GM19324 (cell line): ENCODE results near the gene PPP2R2B.
A peak's percentile ranks its signal among the peaks of the same experiment; 100 is the strongest.
"Not testable (repeated sequence)": the region's sequence is repeated elsewhere in the genome, so short reads cannot be mapped to it uniquely, and the experiment has no call there.

Experiments used
- ATAC-seq: cut with Tn5 transposase; IDR thresholded peaks from one replicate; pipeline ENCODE4 v1.9.1; 2021; ENCODE audit warnings: mild to moderate bottlenecking, moderate library complexity; ENCODE audit not compliant: unreplicated experiment, low FRiP score

The PPP2R2B gene

DNA sequence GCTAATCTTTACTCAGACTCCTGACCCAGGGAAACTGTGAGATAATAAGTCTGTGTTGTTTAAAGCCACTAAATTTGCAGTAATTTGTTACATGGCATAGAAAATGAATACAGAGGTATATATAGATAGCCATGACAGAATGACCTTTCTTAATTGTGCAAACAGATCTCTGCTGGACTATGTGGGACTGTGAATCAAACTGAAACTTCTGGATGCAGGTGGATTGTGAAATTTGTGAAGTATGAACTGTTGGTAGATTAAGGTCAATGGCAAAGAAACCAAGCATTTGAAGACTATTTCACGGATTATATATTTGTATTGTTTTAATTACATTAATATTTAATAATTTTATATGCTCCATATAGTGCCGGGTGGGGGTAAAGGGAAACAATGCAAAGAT, 310.4 kb downstream of the PPP2R2B start:
- ATAC-seq, result no peak

DNA sequence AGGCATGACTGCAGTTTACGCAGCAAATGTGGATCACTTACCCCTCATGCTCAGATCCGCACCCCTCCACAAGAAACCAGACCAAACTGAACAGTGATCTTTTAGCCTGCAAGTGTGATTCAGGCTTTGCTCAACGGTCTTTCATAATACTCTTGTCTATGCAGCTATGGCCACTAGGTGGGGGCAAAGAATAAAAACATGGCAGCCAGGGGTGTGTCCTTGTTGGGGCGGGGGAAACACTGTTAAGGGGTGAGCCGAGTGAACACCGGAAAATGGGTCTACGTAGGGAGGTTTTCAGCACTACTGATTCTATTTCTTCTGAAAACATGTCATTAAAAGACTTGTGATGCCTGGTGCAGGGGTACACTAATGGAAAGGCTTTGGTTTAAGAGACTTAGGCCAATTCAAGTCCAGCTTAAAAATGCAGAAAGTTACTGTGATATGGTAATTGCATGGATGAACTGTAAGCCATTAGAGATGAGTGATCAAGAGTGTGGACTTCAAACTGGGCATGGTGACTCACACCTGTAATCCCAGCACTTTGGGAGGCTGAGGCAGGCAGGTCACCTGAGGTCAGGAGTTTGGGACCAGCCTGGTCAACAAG, 312.7 kb downstream of the PPP2R2B start:
- ATAC-seq, result peak; percentile 97

- no peak for ATAC-seq
Observed at GRCh38 chr5:146564007-146564762, 314.4 kb downstream of the PPP2R2B start.

- ATAC-seq, result no peak
Observed at GRCh38 chr5:146562461-146562860, 316.1 kb downstream of the PPP2R2B start.

DNA sequence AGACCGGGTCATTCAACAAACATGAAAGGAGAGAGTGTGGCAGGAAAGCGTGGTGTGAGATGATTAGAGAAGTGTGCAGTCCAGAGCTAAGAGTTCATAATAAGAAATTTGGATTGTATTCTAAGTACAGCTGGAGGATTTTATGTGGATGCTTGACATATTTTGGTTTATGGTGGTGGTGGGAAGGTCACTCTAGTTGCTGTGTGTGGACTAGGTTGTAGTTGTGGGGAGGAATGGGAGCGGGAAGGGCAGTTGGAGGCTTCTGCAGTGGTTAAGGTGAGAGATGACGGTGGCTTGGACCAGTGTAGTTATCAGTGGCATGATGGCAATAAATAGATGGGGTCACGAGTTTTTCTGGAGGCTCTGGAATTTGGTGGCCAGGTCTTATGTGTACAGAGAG, 316.8 kb downstream of the PPP2R2B start:
- ATAC-seq, result no peak

GRCh38 chr5:146560205-146560812, 318.2 kb downstream of the PPP2R2B start:
- no peak for ATAC-seq

GRCh38 chr5:146556884-146557283, 321.7 kb downstream of the PPP2R2B start:
- not testable (repeated sequence) for ATAC-seq

- ATAC-seq, result no peak
Observed at GRCh38 chr5:146553446-146553845, 325.1 kb downstream of the PPP2R2B start.

DNA sequence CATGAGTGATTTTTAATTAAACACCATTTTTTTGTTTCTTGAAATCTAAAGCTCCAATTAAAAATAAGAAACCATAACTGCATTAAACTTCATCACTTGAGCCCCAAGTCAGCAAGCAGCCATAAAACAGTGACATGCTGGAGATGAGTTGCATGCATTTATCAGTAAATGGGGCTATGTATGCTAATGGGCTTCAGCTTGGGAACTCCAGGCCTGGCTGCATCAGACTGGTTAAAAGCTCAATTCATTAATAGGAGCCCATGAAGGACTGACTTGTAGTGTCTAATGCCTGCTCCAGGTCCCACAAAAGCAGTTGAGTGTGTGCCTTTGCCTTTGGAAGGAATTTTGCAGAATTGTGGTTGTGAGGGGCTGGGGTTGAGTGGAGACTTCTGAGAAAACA, 328.9 kb downstream of the PPP2R2B start:
- ATAC-seq, result no peak

DNA sequence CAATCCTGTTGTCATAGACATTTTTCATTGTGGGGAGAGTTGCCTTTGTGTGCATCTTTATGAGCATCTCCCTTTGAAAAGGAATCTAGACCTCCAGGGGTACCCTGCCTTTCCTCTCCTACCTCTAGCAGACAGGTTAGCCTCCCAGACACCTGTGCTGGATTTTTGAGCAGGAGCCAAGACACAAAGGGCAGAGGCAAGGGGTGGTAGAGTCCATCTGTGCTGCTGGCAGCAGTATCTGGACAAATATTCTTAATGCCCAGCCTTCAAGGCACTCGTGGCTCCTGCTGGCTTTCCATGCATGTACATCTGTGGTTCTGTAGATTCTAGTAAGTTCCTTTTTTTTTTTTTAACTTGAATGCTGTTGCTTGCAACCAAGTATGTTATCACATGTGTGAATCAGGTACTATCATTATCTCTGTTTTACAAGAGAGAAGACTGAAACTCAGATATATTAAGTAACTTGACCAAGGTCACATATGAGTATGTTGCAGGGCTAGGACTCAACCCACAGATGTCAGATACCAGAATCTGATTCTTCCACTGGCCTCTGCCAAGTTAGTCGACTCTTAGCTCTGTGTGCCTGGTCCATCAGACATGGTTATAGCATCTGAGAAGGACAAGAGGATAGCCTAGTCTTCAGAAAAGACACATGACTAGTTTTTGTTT, 329.6 kb downstream of the PPP2R2B start:
- peak; percentile 52 for ATAC-seq

DNA sequence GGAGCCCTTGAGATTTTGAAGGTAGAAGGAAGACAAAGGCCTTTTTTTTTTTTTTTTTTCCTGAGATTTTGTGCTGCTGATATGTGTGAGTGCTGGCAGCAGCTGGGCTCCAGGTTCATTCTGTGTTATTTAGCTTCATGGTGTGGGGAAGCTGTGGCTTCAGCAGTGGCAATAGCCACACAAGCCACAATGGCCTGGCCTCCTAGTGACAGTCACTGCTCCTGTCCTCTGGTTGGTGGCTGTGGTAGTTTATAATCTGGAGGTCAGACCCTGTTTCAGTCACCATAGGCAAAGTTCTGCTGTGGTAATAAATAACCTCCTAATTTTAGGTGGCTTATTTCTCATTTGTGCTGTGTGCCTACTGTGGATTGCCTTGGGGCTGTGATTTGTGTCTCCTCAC, 334.3 kb downstream of the PPP2R2B start:
- no peak for ATAC-seq

DNA sequence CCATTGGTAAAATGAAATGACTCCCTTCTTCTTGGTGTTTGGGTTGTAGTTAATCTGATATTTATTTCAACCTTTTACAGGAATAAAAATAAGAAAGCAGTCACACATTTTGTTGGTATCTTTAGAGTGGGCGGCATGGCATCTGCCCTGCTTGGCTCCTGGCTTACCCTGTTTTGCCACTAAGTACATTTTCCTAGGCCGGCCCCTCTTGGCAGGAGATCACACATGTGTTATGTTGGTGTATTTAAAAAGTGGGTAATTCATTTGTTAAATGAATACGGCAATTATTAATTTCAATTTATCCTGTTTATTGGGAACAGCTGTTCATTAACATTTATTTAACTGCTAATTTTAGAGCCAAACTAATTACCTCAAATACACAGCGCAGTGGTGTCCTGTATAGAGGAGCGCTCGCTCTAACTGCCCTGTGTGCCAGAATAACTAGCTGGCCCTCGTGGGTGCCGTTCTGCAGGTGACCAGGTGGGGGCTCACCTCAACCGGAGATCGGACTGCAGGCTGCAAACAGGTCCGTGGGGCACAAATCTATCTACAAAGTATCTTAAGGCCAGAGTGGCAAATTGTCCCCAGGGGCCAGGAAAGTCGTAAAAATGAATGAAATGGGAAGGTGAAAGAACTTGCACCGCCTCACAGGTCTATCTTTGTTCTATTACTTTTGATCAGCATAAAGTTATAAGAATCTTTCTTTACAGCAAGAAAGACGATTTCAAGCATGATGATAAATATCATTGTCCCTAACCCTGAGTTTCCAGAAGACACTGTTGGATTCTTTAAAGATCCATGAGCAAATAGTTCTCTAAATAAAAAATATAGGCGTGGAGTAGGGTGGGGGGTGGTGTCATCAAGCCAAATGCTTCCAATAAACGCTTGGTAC, 336.4 kb downstream of the PPP2R2B start:
- ATAC-seq, result peak; percentile 97

DNA sequence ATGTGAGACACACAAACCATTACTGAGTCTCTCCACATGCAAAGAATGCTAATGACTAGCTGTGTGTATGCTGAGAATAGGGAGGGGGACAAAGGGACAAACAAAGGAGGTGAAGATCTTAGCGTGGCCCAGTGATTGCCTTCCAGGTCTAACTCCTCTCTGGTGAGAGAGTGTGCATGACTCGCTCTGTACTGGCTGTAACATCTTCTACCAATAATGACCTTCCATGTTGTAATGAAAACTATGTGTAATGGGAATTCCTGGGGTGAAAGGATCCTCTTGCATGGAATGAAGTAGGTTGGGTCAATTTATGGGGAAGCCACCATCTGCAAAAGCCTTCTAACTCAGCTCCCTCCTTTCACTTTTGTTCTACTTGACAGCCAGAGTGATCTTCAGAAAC, 338.1 kb downstream of the PPP2R2B start:
- ATAC-seq, result no peak

GRCh38 chr5:146539973-146540372, 338.6 kb downstream of the PPP2R2B start:
- ATAC-seq, result no peak

GRCh38 chr5:146538432-146538831, 340.1 kb downstream of the PPP2R2B start:
- ATAC-seq, result no peak

DNA sequence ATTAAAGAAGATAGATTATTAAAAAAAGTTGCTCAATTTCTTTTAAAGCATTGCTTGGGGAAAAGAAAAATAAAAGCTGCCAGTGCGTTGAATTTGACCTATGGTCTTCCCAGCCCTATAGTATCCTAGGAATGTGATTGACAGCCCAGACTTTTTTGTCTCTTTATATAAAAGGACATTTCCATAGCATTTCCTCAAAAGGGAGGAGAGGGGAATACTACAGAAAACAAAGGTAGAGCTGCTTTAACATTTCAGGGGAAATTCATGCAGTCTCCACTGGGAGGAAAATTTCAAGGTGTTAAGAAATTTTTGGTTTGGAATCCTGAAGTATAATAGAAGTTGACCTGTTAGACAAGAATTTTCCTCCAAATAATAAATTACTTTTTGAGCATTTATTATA, 344.7 kb downstream of the PPP2R2B start:
- ATAC-seq, result no peak

GRCh38 chr5:146533260-146533857, 345.2 kb downstream of the PPP2R2B start:
- peak; percentile 86 for ATAC-seq
